ENCODE measurements around the gene EPN2.

DNA sequence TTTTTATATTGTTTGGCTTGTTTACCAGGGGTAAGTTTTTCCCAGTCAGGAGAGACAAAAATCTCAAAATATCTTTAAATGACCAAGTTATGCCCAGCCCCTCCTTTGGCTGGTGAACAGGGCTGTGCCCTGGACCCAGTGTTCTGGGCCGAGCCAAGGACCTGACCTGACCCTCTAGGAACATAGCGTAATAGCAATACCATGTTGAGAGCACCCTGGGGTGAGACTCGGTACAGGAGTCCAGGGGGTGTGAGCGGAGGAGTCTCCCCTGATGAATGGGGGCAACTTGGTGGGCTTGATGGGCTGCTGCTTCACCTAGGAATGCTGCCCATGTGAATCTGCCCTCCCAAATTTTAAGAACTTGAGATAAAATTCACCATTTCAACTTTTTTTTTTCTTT is 77.9 kb downstream of the EPN2 start:
- no peak for TF ChIP-seq POLR2AphosphoS5 (IDR thresholded peaks at IDR 0.05; ENCODE audit: low read depth, low read length)
- TF ChIP-seq, protein P1, sequence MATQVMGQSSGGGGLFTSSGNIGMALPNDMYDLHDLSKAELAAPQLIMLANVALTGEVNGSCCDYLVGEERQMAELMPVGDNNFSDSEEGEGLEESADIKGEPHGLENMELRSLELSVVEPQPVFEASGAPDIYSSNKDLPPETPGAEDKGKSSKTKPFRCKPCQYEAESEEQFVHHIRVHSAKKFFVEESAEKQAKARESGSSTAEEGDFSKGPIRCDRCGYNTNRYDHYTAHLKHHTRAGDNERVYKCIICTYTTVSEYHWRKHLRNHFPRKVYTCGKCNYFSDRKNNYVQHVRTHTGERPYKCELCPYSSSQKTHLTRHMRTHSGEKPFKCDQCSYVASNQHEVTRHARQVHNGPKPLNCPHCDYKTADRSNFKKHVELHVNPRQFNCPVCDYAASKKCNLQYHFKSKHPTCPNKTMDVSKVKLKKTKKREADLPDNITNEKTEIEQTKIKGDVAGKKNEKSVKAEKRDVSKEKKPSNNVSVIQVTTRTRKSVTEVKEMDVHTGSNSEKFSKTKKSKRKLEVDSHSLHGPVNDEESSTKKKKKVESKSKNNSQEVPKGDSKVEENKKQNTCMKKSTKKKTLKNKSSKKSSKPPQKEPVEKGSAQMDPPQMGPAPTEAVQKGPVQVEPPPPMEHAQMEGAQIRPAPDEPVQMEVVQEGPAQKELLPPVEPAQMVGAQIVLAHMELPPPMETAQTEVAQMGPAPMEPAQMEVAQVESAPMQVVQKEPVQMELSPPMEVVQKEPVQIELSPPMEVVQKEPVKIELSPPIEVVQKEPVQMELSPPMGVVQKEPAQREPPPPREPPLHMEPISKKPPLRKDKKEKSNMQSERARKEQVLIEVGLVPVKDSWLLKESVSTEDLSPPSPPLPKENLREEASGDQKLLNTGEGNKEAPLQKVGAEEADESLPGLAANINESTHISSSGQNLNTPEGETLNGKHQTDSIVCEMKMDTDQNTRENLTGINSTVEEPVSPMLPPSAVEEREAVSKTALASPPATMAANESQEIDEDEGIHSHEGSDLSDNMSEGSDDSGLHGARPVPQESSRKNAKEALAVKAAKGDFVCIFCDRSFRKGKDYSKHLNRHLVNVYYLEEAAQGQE (IDR thresholded peaks at IDR 0.05; ENCODE audit: insufficient read depth in 1 of 2, low read depth in 2 of 2, low read length in 2 of 2) = no peak
- TF ChIP-seq TAF1 (IDR thresholded peaks at IDR 0.05; ENCODE audit: borderline replicate concordance, insufficient read depth, low read length) = no peak
